DND-41 (cell line): Measurements from ENCODE around the gene RAG1.

ENCODE experiments used
- ATAC-seq: fragments of 200-7000 bp; cut with Tn5 transposase; 3 replicates; pipeline ENCODE4 v1.9.1; 2021; ENCODE audit warnings: low read depth; ENCODE audit not compliant: insufficient read depth
- DNase-seq: peaks from one replicate; pipeline ENCODE4 v3.0.0-alpha.2; 2020
- H2AFZ ChIP-seq: 2 replicates; pipeline ENCODE4 v1.6.0; 2012; ENCODE audit warnings: low read depth, low read length
- H3K27ac ChIP-seq: 2 replicates; pipeline ENCODE4 v1.5.1; 2012; ENCODE audit warnings: low read length, inconsistent platforms
- H3K27me3 ChIP-seq: fragments of 200-600 bp; sonication (generic); 2 replicates; pipeline ENCODE4 v1.6.0; 2012; ENCODE audit warnings: low read length, mild to moderate bottlenecking, inconsistent platforms; ENCODE audit not compliant: insufficient read depth, poor library complexity
- H3K36me3 ChIP-seq: 2 replicates; pipeline ENCODE4 v1.5.1; 2012; ENCODE audit warnings: low read length, inconsistent platforms; ENCODE audit not compliant: insufficient read depth
- H3K4me1 ChIP-seq: 2 replicates; pipeline ENCODE4 v1.5.1; 2012; ENCODE audit warnings: mild to moderate bottlenecking, low read length; ENCODE audit not compliant: insufficient read depth
- H3K4me2 ChIP-seq: 2 replicates; pipeline ENCODE4 v1.6.0; 2012; ENCODE audit warnings: mild to moderate bottlenecking, moderate library complexity, low read length, inconsistent platforms; ENCODE audit not compliant: insufficient read depth
- H3K4me3 ChIP-seq, 2 experiments: fragments of 200-600 bp in 1 of 2; shearing (Covaris generic) in 1 of 2; 2 replicates each; pipeline ENCODE4 v1.5.1; 2012 to 2016; ENCODE audit warnings: inconsistent platforms in 2 of 2, low read length in 2 of 2, mild to moderate bottlenecking in 2 of 2, low read depth in 1 of 2, moderate library complexity in 1 of 2
- H3K79me2 ChIP-seq: 2 replicates; pipeline ENCODE4 v1.6.0; 2012; ENCODE audit warnings: low read length, inconsistent platforms; ENCODE audit not compliant: insufficient read depth
- H3K9ac ChIP-seq: 2 replicates; pipeline ENCODE4 v1.6.0; 2012; ENCODE audit warnings: low read depth, mild to moderate bottlenecking, inconsistent platforms, low read length, moderate library complexity
- H3K9me3 ChIP-seq: 2 replicates; pipeline ENCODE4 v1.5.1; 2012; ENCODE audit warnings: low read length, moderate library complexity, mild to moderate bottlenecking, inconsistent platforms; ENCODE audit not compliant: insufficient read depth, severe bottlenecking
- H4K20me1 ChIP-seq: 2 replicates; pipeline ENCODE4 v1.6.0; 2012; ENCODE audit warnings: low read length; ENCODE audit not compliant: insufficient read depth
- EZH2 ChIP-seq: IDR thresholded peaks from 3 replicates; pipeline ENCODE4 v1.6.1; 2012; ENCODE audit warnings: borderline replicate concordance, low read depth, mild to moderate bottlenecking, moderate library complexity, low read length, inconsistent platforms; ENCODE audit not compliant: severe bottlenecking
- TF ChIP-seq, protein P1 (sequence below): IDR thresholded peaks from 2 replicates; pipeline ENCODE4 v1.5.1; 2012; ENCODE audit warnings: borderline replicate concordance, low read length, moderate library complexity, mild to moderate bottlenecking; ENCODE audit not compliant: poor library complexity, severe bottlenecking; ENCODE audit errors: extremely low read depth

Gene RAG1

DNA sequence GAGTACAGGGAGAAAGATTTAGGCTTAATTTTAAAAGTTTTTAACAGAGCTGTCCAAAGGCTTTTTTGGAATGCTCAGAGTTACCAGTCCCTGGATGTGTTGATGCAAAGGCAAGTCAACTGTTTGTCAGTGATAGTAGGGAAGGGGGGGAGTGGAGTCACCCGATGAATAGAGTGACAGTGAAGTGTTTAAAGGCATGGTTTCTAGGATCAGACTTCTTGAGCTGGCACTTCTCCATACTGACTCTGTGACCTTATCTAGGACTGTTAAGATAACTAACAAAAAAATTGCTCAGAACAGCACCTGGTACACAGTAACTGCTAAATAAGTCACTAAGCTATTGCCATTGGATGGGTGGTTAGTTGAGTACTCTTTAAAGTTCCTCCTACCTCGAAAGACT, 41.6 kb downstream of the RAG1 start:
- peak overlapping the region; percentile 14; the same call in 1 of the 2 replicates for H3K4me2 ChIP-seq

DNA sequence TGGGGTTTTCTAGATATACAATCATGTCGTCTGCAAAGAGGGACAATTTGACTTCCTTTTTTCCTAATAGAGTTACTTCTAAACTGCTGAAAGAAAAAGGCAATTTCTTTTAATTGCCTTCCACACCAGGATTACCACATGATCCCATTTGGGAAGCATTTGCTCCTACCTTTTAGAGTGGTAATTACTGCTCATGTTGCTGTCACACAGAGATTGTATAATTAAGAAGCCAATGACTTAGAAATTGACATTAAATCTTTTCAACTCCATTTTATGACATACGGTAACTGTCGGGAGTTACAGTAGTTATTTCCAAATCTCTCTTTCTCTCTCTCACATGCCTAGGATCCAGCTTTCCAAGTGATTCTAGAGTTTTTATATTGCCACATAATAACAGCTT, 48.0 kb downstream of the RAG1 start:
- Histone ChIP-seq H3K36me3 (no peaks in the 10 kb centered on the region), H2AFZ (no peak overlapping the region), H3K4me1 (peaks cover 64% of the 10 kb centered on the region), H4K20me1 (no peaks in the 10 kb centered on the region), H3K9ac (no peak overlapping the region), H3K27me3 (no peaks in the 10 kb centered on the region), H3K4me3 (no peak overlapping the region), H3K79me2 (peaks cover 42% of the 10 kb centered on the region), H3K4me2 (no peak overlapping the region), H3K27ac (peak overlapping the region; percentile 34), H3K9me3 (no peaks in the 10 kb centered on the region)
- DNase-seq (no peak), ATAC-seq (no peak)
- TF ChIP-seq EZH2, result no peak
- TF ChIP-seq, protein P1, sequence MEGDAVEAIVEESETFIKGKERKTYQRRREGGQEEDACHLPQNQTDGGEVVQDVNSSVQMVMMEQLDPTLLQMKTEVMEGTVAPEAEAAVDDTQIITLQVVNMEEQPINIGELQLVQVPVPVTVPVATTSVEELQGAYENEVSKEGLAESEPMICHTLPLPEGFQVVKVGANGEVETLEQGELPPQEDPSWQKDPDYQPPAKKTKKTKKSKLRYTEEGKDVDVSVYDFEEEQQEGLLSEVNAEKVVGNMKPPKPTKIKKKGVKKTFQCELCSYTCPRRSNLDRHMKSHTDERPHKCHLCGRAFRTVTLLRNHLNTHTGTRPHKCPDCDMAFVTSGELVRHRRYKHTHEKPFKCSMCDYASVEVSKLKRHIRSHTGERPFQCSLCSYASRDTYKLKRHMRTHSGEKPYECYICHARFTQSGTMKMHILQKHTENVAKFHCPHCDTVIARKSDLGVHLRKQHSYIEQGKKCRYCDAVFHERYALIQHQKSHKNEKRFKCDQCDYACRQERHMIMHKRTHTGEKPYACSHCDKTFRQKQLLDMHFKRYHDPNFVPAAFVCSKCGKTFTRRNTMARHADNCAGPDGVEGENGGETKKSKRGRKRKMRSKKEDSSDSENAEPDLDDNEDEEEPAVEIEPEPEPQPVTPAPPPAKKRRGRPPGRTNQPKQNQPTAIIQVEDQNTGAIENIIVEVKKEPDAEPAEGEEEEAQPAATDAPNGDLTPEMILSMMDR, result no peak

More for the DNA sequence above, 41.6 kb downstream of the RAG1 start:
- ATAC-seq, result peak; percentile 44
- Histone ChIP-seq H3K27me3 (no peaks in the 10 kb centered on the region), H3K4me3 (no peak overlapping the region), H4K20me1 (no peaks in the 10 kb centered on the region), H3K27ac (peak overlapping the region; percentile 71), H3K9me3 (no peaks in the 10 kb centered on the region), H3K36me3 (no peaks in the 10 kb centered on the region), H3K4me1 (peaks cover 77% of the 10 kb centered on the region), H2AFZ (peak overlapping the region; percentile 17; the same call in 1 of the 2 replicates), H3K79me2 (peaks cover 14% of the 10 kb centered on the region), H3K9ac (peak overlapping the region; percentile 30)
- no peak for DNase-seq
- TF ChIP-seq, protein P1, result no peak
- no peak for TF ChIP-seq EZH2

GRCh38 chr11:36617543-36618362, 49.9 kb downstream of the RAG1 start:
- TF ChIP-seq EZH2, result no peak
- TF ChIP-seq, protein P1, result no peak
- Histone ChIP-seq H3K36me3 (no peaks in the 10 kb centered on the region), H3K9me3 (no peaks in the 10 kb centered on the region), H3K27me3 (no peaks in the 10 kb centered on the region), H2AFZ (no peak overlapping the region), H3K4me3 (peak overlapping the region in 1 of 2 experiments; percentile 43; a peak in 2 of 4 replicates), H3K4me2 (peak overlapping the region; percentile 62), H3K9ac (peak overlapping the region; percentile 59), H3K79me2 (peaks cover 61% of the 10 kb centered on the region), H3K27ac (peak overlapping the region; percentile 96), H4K20me1 (no peaks in the 10 kb centered on the region), H3K4me1 (peaks cover 75% of the 10 kb centered on the region)
- no peak for DNase-seq
- peak; percentile 8; the same call in 2 of the 3 replicates for ATAC-seq
